Fibroblast of skin of left biceps (primary cell): Measurements from ENCODE around the gene GPANK1.
A peak's percentile ranks its signal among the peaks of the same experiment; 100 is the strongest.
"Not testable (repeated sequence)": the region's sequence is repeated elsewhere in the genome, so short reads cannot be mapped to it uniquely, and the experiment has no call there.

Source experiments
- DNase-seq, 2 experiments: peaks; one replicate each; pipeline ENCODE4 v3.0.0-alpha.2; 2013; ENCODE audit warnings: low read depth in 2 of 2

GPANK1 gene

GRCh38 chr6:31664790-31665500, at the start of gene GPANK1:
Gene GPANK1, minus strand, starts transcription at chr6:31664997. Its CDS starts 519 bp downstream, at chr6:31664478.
- peak; percentile 86 to 88 for DNase-seq

- DNase-seq, result no peak
These were observed 49.3 kb upstream of the GPANK1 start for GRCh38 chr6:31713991-31714684.

GRCh38 chr6:31713465-31713864, 48.7 kb upstream of the GPANK1 start:
- DNase-seq, result no peak

GRCh38 chr6:31712296-31712695, 47.5 kb upstream of the GPANK1 start:
- DNase-seq, result no peak

- no peak for DNase-seq
These were observed 46.4 kb upstream of the GPANK1 start for GRCh38 chr6:31711233-31711632.

GRCh38 chr6:31710523-31711219, 45.9 kb upstream of the GPANK1 start:
- DNase-seq, result no peak

- DNase-seq, result not testable (repeated sequence)
These were observed 44.4 kb upstream of the GPANK1 start for GRCh38 chr6:31709157-31709556.

- no peak for DNase-seq
These were observed 43.4 kb upstream of the GPANK1 start for GRCh38 chr6:31708224-31708623.

GRCh38 chr6:31707701-31708100, 42.9 kb upstream of the GPANK1 start:
- DNase-seq, result no peak

- DNase-seq, result no peak
These were observed 41.8 kb upstream of the GPANK1 start, which contains the start of gene LY6G6F for GRCh38 chr6:31706599-31706998. Gene LY6G6F, plus strand, starts transcription at chr6:31706866. Its CDS starts 41 bp downstream, at chr6:31706907.

- no peak for DNase-seq
These were observed 41.1 kb upstream of the GPANK1 start for GRCh38 chr6:31705931-31706330.

- peak; percentile 94 to 95 for DNase-seq
These were observed 38.3 kb upstream of the GPANK1 start, which contains the start of gene ABHD16A for GRCh38 chr6:31702819-31703716. Gene ABHD16A, minus strand, starts transcription at chr6:31703324. Its CDS starts 43 bp downstream, at chr6:31703281.

GRCh38 chr6:31702405-31702818, 37.6 kb upstream of the GPANK1 start:
- no peak for DNase-seq

- DNase-seq, result no peak
These were observed 37.0 kb upstream of the GPANK1 start for GRCh38 chr6:31701666-31702404.

- no peak for DNase-seq
These were observed 36.1 kb upstream of the GPANK1 start for GRCh38 chr6:31700740-31701401.

GRCh38 chr6:31697555-31697954, 32.8 kb upstream of the GPANK1 start:
- DNase-seq, result no peak

- DNase-seq, result no peak
These were observed 28.7 kb upstream of the GPANK1 start for GRCh38 chr6:31693535-31693934.

GRCh38 chr6:31692886-31693285, 28.1 kb upstream of the GPANK1 start:
- DNase-seq, result no peak

- DNase-seq, result no peak
These were observed 27.6 kb upstream of the GPANK1 start for GRCh38 chr6:31692353-31692752.

- no peak for DNase-seq
These were observed 26.8 kb upstream of the GPANK1 start for GRCh38 chr6:31691564-31692108.
